K562 (cell line): ENCODE results near the gene ARHGAP35. TPM values are rescaled to one million over a fixed set of nuclear protein-coding genes. Genes with fewer than 3 reads are reported as not detected.

Experiments used
- ATAC-seq: fragments of 200-7000 bp; cut with Tn5 transposase; 3 replicates; pipeline ENCODE4 v1.9.1; 2020; ENCODE audit warnings: moderate library complexity
- BruUV-seq: library from RNA; stranded (reverse); fragments of 400-500 nt; replicated peaks from 2 replicates; lab custom pipeline; 2021; lab: Mats Ljungman, UMichigan
- CTCF ChIA-PET: fragments of 300-600 bp; formaldehyde crosslinking; extraction: SDS; loops from one replicate; lab custom pipeline; 2021; ENCODE audit warnings: low intra/inter-chr PET ratio; lab: Yijun Ruan, JAX
- POLR2A ChIA-PET: fragments of 300-600, 350-650 bp; sonication (Branson Sonifier 250); formaldehyde crosslinking; extraction: SDS; loops from one replicate; lab custom pipeline; 2021; ENCODE audit warnings: antibody characterized with exemption, inconsistent platforms; lab: Yijun Ruan, JAX
- DNase-seq, 4 experiments: peaks; one replicate each; pipeline versions ENCODE4 v3.0.0 to v3.0.0-alpha.2; 2011 to 2018; ENCODE audit warnings: low spot score in 3 of 4, mixed read lengths in 3 of 4; ENCODE audit errors: extremely low read depth in 1 of 4
- FAIRE-seq: peaks from 2 replicates; lab custom pipeline; 2011; peaks lifted over from hg19 to GRCh38; lab: Jason Lieb, UNC
- H2AFZ ChIP-seq: 2 replicates; pipeline ENCODE4 v1.6.0; 2011; ENCODE audit warnings: low read depth, low read length, control low read depth, inconsistent platforms
- H3K27ac ChIP-seq: fragments of 200-600 bp; 3 replicates; pipeline ENCODE4 v1.8.0; 2011; ENCODE audit warnings: low read depth, mild to moderate bottlenecking, control low read depth, inconsistent platforms, low read length, moderate library complexity, mixed read lengths; ENCODE audit errors: extremely low read depth
- H3K27me3 ChIP-seq, 2 experiments: fragments of 300-600 bp in 1 of 2; 2 replicates in 1 of 2; 3 replicates in 1 of 2; pipeline versions ENCODE4 v1.6.0 to v1.8.0; 2011; ENCODE audit warnings: inconsistent platforms in 2 of 2, low read length in 2 of 2, mild to moderate bottlenecking in 1 of 2, mixed read lengths in 1 of 2, moderate library complexity in 1 of 2; ENCODE audit not compliant: control insufficient read depth in 2 of 2, insufficient read depth in 2 of 2
- H3K36me3 ChIP-seq: fragments of 300-600 bp; 3 replicates; pipeline ENCODE4 v1.8.0; 2011; ENCODE audit warnings: mild to moderate bottlenecking, low read length, inconsistent platforms; ENCODE audit not compliant: control insufficient read depth, insufficient read depth
- H3K4me1 ChIP-seq, 2 experiments: fragments of 200-600 bp in 1 of 2; replicated peaks in 1 of 2; 2 replicates in 1 of 2; 3 replicates in 1 of 2; pipeline versions ENCODE4 v1.5.1 to v1.8.0; 2011; ENCODE audit warnings: inconsistent platforms in 2 of 2, low read length in 2 of 2, mild to moderate bottlenecking in 1 of 2, mixed read lengths in 1 of 2, moderate library complexity in 1 of 2; ENCODE audit not compliant: control insufficient read depth in 2 of 2, insufficient read depth in 2 of 2
- H3K4me2 ChIP-seq: 2 replicates; pipeline ENCODE4 v1.6.1; 2011; ENCODE audit warnings: low read length, control low read depth, inconsistent platforms, mixed read lengths; ENCODE audit not compliant: insufficient read depth
- H3K4me3 ChIP-seq: fragments of 200-600 bp; sonication (generic), shearing (Covaris generic); 2 replicates; pipeline ENCODE4 v1.5.1; 2016; ENCODE audit warnings: control low read depth, inconsistent platforms
- H3K79me2 ChIP-seq: fragments of 200-600 bp; 3 replicates; pipeline ENCODE4 v1.8.0; 2011; ENCODE audit warnings: low read length, inconsistent platforms; ENCODE audit not compliant: control insufficient read depth, insufficient read depth
- H3K9ac ChIP-seq, 2 experiments: 2 replicates each; pipeline versions ENCODE4 v1.6.0 to v1.6.1; 2011; ENCODE audit warnings: low read depth in 2 of 2, low read length in 2 of 2, control low read depth in 1 of 2, inconsistent platforms in 1 of 2, mild to moderate bottlenecking in 1 of 2, mixed read lengths in 1 of 2; ENCODE audit not compliant: insufficient read depth in 1 of 2
- H3K9me1 ChIP-seq: one replicate; pipeline ENCODE4 v1.6.0; 2011; ENCODE audit warnings: inconsistent platforms, mild to moderate bottlenecking, low read length, moderate library complexity; ENCODE audit not compliant: control insufficient read depth, insufficient read depth
- H3K9me3 ChIP-seq: replicated peaks from 2 replicates; pipeline ENCODE4 v1.5.1; 2011; ENCODE audit warnings: low read depth, low read length, inconsistent platforms; ENCODE audit not compliant: control insufficient read depth, insufficient read depth
- H4K20me1 ChIP-seq: replicated peaks from 2 replicates; pipeline ENCODE4 v1.6.1; 2011; ENCODE audit warnings: low read length, inconsistent platforms, mixed read lengths; ENCODE audit not compliant: control insufficient read depth, insufficient read depth
- E2F3 ChIP-seq: fragments of 250-450 bp; sonication (Bioruptor Pico); IDR thresholded peaks from 2 replicates; pipeline ENCODE4 v1.4.0; 2020; ENCODE audit warnings: mild to moderate bottlenecking
- HOXB6 ChIP-seq: fragments of 250-450 bp; sonication (Bioruptor Pico); IDR thresholded peaks from 2 replicates; pipeline ENCODE4 v1.5.1; 2022; ENCODE audit warnings: mild to moderate bottlenecking, borderline replicate concordance
- SETDB1 ChIP-seq: IDR thresholded peaks from one replicate; pipeline ENCODE4 v1.6.1; 2012; ENCODE audit warnings: low read length, control low read depth, inconsistent platforms
- THAP7 ChIP-seq: fragments of 250-450 bp; sonication (Bioruptor Pico); IDR thresholded peaks from 2 replicates; pipeline ENCODE4 v1.5.0; 2021
- ZNF583 ChIP-seq: fragments of 250-450 bp; sonication (Bioruptor Pico); IDR thresholded peaks from 2 replicates; pipeline ENCODE4 v1.4.0; 2020
- WGBS: fragments of 100-300 bp; shearing (Covaris generic); methylation state at CpG from one replicate; pipeline ENCODE4 v1.1.6; 2016; ENCODE audit warnings: low coverage, mixed read lengths; ENCODE audit not compliant: insufficient coverage; ENCODE audit errors: missing lambda C conversion rate; 5-methylcytosine and 5-hydroxymethylcytosine counted together
- in situ Hi-C: fragments of 300-500 bp; cut with MboI; formaldehyde crosslinking; loops from 4 replicates; pipeline ENCODE4 v1.15.0; 2018; ENCODE audit warnings: inconsistent platforms, mixed read lengths
- intact Hi-C: fragments of 100-400 bp; cut with micrococcal nuclease; formaldehyde crosslinking; loops from 2 replicates; pipeline ENCODE4 v1.14.2; 2022
- polyA plus RNA-seq, 8 experiments: library from polyadenylated mRNA; depleted of rRNA in 4 of 8; stranded (reverse) in 5 of 8; unstranded in 3 of 8; fragments of >200 nt; fragmentation: Nextera tagmentation in 2 of 8; fragmentation: Illumina TruSeq in 1 of 8; extraction: Ambion mirVana in 2 of 8; extraction: Trizol in 1 of 8; gene quantifications; 2 replicates each; pipeline versions ENCODE4 v1.2.1 to v1.2.3, GENCODE V29; 2011 to 2014; ENCODE audit warnings: inconsistent platforms in 1 of 8, missing spikeins in 1 of 8
- total RNA-seq, 7 experiments: library from RNA; depleted of rRNA in 6 of 7; stranded (reverse); fragments of >200 nt in 6 of 7; fragmentation: Illumina TruSeq in 2 of 7; extraction: Trizol in 2 of 7; gene quantifications; 2 replicates each; pipeline versions ENCODE4 v1.2.1 to v1.2.3, GENCODE V29; 2011 to 2021; ENCODE audit warnings: low replicate concordance in 1 of 7

ARHGAP35 gene
- total and polyA plus RNA-seq, 9 of the 15 experiments (the other 6 are each of a cell fraction or from before 2014, with no cell fraction given), result 0.27 to 26.4 (median 10.2) TPM

DNA sequence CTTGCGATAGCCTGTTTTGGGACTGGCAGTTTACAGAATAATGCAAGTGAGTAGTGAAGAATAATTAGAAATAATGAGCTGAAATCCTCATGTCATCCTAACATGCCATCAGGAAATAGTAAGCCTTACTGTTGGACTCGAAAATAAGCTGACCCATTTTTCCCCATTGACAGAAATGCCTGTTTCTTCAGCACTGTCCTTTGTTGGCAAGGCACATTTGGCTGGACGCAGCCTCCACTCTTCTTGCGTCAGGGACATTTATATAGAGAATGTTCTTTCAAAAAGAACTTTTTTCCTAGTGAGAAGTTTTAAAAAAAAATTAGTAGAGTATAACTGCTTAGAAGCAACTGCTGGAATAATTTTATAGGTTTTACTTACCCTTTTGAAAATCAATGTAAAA is 47.1 kb downstream of the ARHGAP35 start:
- CTCF ChIA-PET, result no interaction called here
- POLR2A ChIA-PET, result interaction anchor here (0.6 to 1.6 kb wide), 6 partner anchors 9 to 48 kb away, joined by 3 to 9 read pairs (median 3); no protein-coding TSS in a partner anchor
- Histone ChIP-seq H3K4me3 (no peak overlapping the region), H3K9ac (no peak overlapping the region), H3K27me3 (no peaks in the 10 kb centered on the region), H3K9me1 (no peaks in the 10 kb centered on the region), H3K4me1 (peaks cover 3 to 27% of the 10 kb centered on the region in 2 experiments), H3K27ac (no peak overlapping the region), H3K4me2 (no peak overlapping the region), H4K20me1 (peaks cover 19% of the 10 kb centered on the region), H3K9me3 (no peaks in the 10 kb centered on the region), H2AFZ (no peak overlapping the region), H3K79me2 (peaks cover 58% of the 10 kb centered on the region), H3K36me3 (no peaks in the 10 kb centered on the region)
- intact Hi-C loops, result no loop called here
- in situ Hi-C loops, result no loop called here
- BruUV-seq, result no TSS peak
- WGBS, result 84% methylated on average over 4 of the region's 4 CpGs
- no peak for TF ChIP-seq ZNF583
- TF ChIP-seq HOXB6 (CRISPR knock-in tag), result no peak
- TF ChIP-seq THAP7 (CRISPR knock-in tag), result no peak
- FAIRE-seq (no peak), ATAC-seq (no peak), DNase-seq (no peak)

- H3K27me3 ChIP-seq, result no peaks in the 10 kb centered on the region
- intact Hi-C loops (no loop called here), in situ Hi-C loops (no loop called here)
- no peak for ATAC-seq
- BruUV-seq, result no TSS peak
- no peaks in the 10 kb centered on the region for H3K9me1 ChIP-seq
- TF ChIP-seq E2F3 (CRISPR knock-in tag) (no peak), SETDB1 (no peak)
- FAIRE-seq, result no peak
- H3K9ac ChIP-seq, result no peak overlapping the region
- H3K36me3 ChIP-seq, result no peaks in the 10 kb centered on the region
- H2AFZ ChIP-seq, result no peak overlapping the region
- H3K4me2 ChIP-seq, result no peak overlapping the region
- H3K27ac ChIP-seq, result no peak overlapping the region
- no peak for DNase-seq
- POLR2A ChIA-PET, result interaction anchor here (0.7 to 1.6 kb wide), 3 partner anchors 9 to 16 kb away, joined by 3 to 9 read pairs (median 3); no protein-coding TSS in a partner anchor
- peaks cover 59% of the 10 kb centered on the region for H3K79me2 ChIP-seq
- no peak overlapping the region for H3K4me3 ChIP-seq
- H4K20me1 ChIP-seq, result peaks cover 5% of the 10 kb centered on the region
- 74% methylated on average over 4 of the region's 4 CpGs for WGBS
- H3K9me3 ChIP-seq, result no peaks in the 10 kb centered on the region
- peaks cover 5 to 20% of the 10 kb centered on the region in 2 experiments; a peak in 4 of 5 replicates for H3K4me1 ChIP-seq
- CTCF ChIA-PET, result no interaction called here
Observed at GRCh38 chr19:46909356-46909755, 48.6 kb downstream of the ARHGAP35 start.

Other genes with a start within 250 kb of the ARHGAP35 start
Only the 7 nearest of the 10 such genes appear.
- 29.2 and 35.1 TPM in 2 replicates for gene PRKD2, start 143.9 kb upstream of the ARHGAP35 start, total RNA-seq (2014; rRNA removed)
- gene PRKD2, start 143.9 kb upstream of the ARHGAP35 start, total RNA-seq (2014; rRNA removed; fragmentation: Illumina TruSeq; extraction: Trizol), result 9.9 and 15.0 TPM in 2 replicates
- 14.9 and 19.0 TPM in 2 replicates for gene PRKD2, start 143.9 kb upstream of the ARHGAP35 start, total RNA-seq (2015; rRNA removed; fragmentation: Illumina TruSeq; extraction: Trizol)
- gene PRKD2, start 143.9 kb upstream of the ARHGAP35 start, total RNA-seq (2021), result 57.3 and 60.0 TPM in 2 replicates
- 11.0 and 11.1 TPM in 2 replicates for gene PRKD2, start 143.9 kb upstream of the ARHGAP35 start, polyA plus RNA-seq (2011; rRNA removed)
- 23.8 and 34.1 TPM in 2 replicates for gene PRKD2, start 143.9 kb upstream of the ARHGAP35 start, polyA plus RNA-seq (2014; fragmentation: Illumina TruSeq; extraction: Trizol)
- 1 to 10 TPM; 1.8 to 4.9 TPM for gene PRKD2, start 143.9 kb upstream of the ARHGAP35 start, polyA plus RNA-seq (2014; fragmentation: Nextera tagmentation; extraction: Ambion mirVana)
- 21.1 and 22.4 TPM in 2 replicates for gene PRKD2, start 143.9 kb upstream of the ARHGAP35 start, polyA plus RNA-seq (2014; rRNA removed)
- 8.2 and 11.3 TPM in 2 replicates for gene FKRP, start 114.9 kb upstream of the ARHGAP35 start, total RNA-seq (2014; rRNA removed)
- 4.9 and 5.0 TPM in 2 replicates for gene FKRP, start 114.9 kb upstream of the ARHGAP35 start, total RNA-seq (2014; rRNA removed; fragmentation: Illumina TruSeq; extraction: Trizol)
- gene FKRP, start 114.9 kb upstream of the ARHGAP35 start, total RNA-seq (2015; rRNA removed; fragmentation: Illumina TruSeq; extraction: Trizol), result 7.3 and 7.6 TPM in 2 replicates
- 11.2 and 14.9 TPM in 2 replicates for gene FKRP, start 114.9 kb upstream of the ARHGAP35 start, total RNA-seq (2021)
- 3.7 and 5.4 TPM in 2 replicates for gene FKRP, start 114.9 kb upstream of the ARHGAP35 start, polyA plus RNA-seq (2011; rRNA removed)
- 6.5 and 10.2 TPM in 2 replicates for gene FKRP, start 114.9 kb upstream of the ARHGAP35 start, polyA plus RNA-seq (2014; fragmentation: Illumina TruSeq; extraction: Trizol)
- gene FKRP, start 114.9 kb upstream of the ARHGAP35 start, polyA plus RNA-seq (2014; fragmentation: Nextera tagmentation; extraction: Ambion mirVana), result 1 to 10 TPM in 1 of 2 experiments, under 1 TPM in 1; 0.68 to 1.1 TPM
- 15.2 and 16.1 TPM in 2 replicates for gene FKRP, start 114.9 kb upstream of the ARHGAP35 start, polyA plus RNA-seq (2014; rRNA removed)
- 66.9 and 71.0 TPM in 2 replicates for gene STRN4, start 114.5 kb upstream of the ARHGAP35 start, total RNA-seq (2014; rRNA removed)
- gene STRN4, start 114.5 kb upstream of the ARHGAP35 start, total RNA-seq (2014; rRNA removed; fragmentation: Illumina TruSeq; extraction: Trizol), result 18.0 and 21.6 TPM in 2 replicates
- 36.9 and 39.2 TPM in 2 replicates for gene STRN4, start 114.5 kb upstream of the ARHGAP35 start, total RNA-seq (2015; rRNA removed; fragmentation: Illumina TruSeq; extraction: Trizol)
- gene STRN4, start 114.5 kb upstream of the ARHGAP35 start, total RNA-seq (2021), result 79.2 and 82.7 TPM in 2 replicates
- 42.8 and 60.4 TPM in 2 replicates for gene STRN4, start 114.5 kb upstream of the ARHGAP35 start, polyA plus RNA-seq (2011; rRNA removed)
- gene STRN4, start 114.5 kb upstream of the ARHGAP35 start, polyA plus RNA-seq (2014; fragmentation: Illumina TruSeq; extraction: Trizol), result 34.8 and 63.9 TPM in 2 replicates
- gene STRN4, start 114.5 kb upstream of the ARHGAP35 start, polyA plus RNA-seq (2014; fragmentation: Nextera tagmentation; extraction: Ambion mirVana), result 1 to 10 TPM in 1 of 2 experiments, under 1 TPM in 1; 0.62 to 1.7 TPM
- gene STRN4, start 114.5 kb upstream of the ARHGAP35 start, polyA plus RNA-seq (2014; rRNA removed), result 81.4 and 83.7 TPM in 2 replicates
- 257 and 266 TPM in 2 replicates for gene SLC1A5, start 72.4 kb upstream of the ARHGAP35 start, total RNA-seq (2014; rRNA removed)
- gene SLC1A5, start 72.4 kb upstream of the ARHGAP35 start, total RNA-seq (2014; rRNA removed; fragmentation: Illumina TruSeq; extraction: Trizol), result 77.5 and 94.9 TPM in 2 replicates
- 113 and 122 TPM in 2 replicates for gene SLC1A5, start 72.4 kb upstream of the ARHGAP35 start, total RNA-seq (2015; rRNA removed; fragmentation: Illumina TruSeq; extraction: Trizol)
- gene SLC1A5, start 72.4 kb upstream of the ARHGAP35 start, total RNA-seq (2021), result 398 and 417 TPM in 2 replicates
- 134 and 227 TPM in 2 replicates for gene SLC1A5, start 72.4 kb upstream of the ARHGAP35 start, polyA plus RNA-seq (2011; rRNA removed)
- gene SLC1A5, start 72.4 kb upstream of the ARHGAP35 start, polyA plus RNA-seq (2014; fragmentation: Illumina TruSeq; extraction: Trizol), result 250 and 336 TPM in 2 replicates
- 10 to 100 TPM; 31.2 to 42.0 TPM for gene SLC1A5, start 72.4 kb upstream of the ARHGAP35 start, polyA plus RNA-seq (2014; fragmentation: Nextera tagmentation; extraction: Ambion mirVana)
- 169 and 256 TPM in 2 replicates for gene SLC1A5, start 72.4 kb upstream of the ARHGAP35 start, polyA plus RNA-seq (2014; rRNA removed)
- gene AP2S1, start 10.2 kb upstream of the ARHGAP35 start, total RNA-seq (2014; rRNA removed), result 294 and 338 TPM in 2 replicates
- 95.3 and 97.5 TPM in 2 replicates for gene AP2S1, start 10.2 kb upstream of the ARHGAP35 start, total RNA-seq (2014; rRNA removed; fragmentation: Illumina TruSeq; extraction: Trizol)
- 131 and 143 TPM in 2 replicates for gene AP2S1, start 10.2 kb upstream of the ARHGAP35 start, total RNA-seq (2015; rRNA removed; fragmentation: Illumina TruSeq; extraction: Trizol)
- gene AP2S1, start 10.2 kb upstream of the ARHGAP35 start, total RNA-seq (2021), result 254 and 263 TPM in 2 replicates
- gene AP2S1, start 10.2 kb upstream of the ARHGAP35 start, polyA plus RNA-seq (2011; rRNA removed), result 136 and 171 TPM in 2 replicates
- gene AP2S1, start 10.2 kb upstream of the ARHGAP35 start, polyA plus RNA-seq (2014; fragmentation: Illumina TruSeq; extraction: Trizol), result 118 and 172 TPM in 2 replicates
- 10 to 100 TPM; 32.4 to 72.0 TPM for gene AP2S1, start 10.2 kb upstream of the ARHGAP35 start, polyA plus RNA-seq (2014; fragmentation: Nextera tagmentation; extraction: Ambion mirVana)
- 196 and 212 TPM in 2 replicates for gene AP2S1, start 10.2 kb upstream of the ARHGAP35 start, polyA plus RNA-seq (2014; rRNA removed)
- 1.2 and 2.0 TPM in 2 replicates for gene NPAS1, start 158.8 kb downstream of the ARHGAP35 start, total RNA-seq (2014; rRNA removed)
- 0.13 and 0.58 TPM in 2 replicates for gene NPAS1, start 158.8 kb downstream of the ARHGAP35 start, total RNA-seq (2014; rRNA removed; fragmentation: Illumina TruSeq; extraction: Trizol)
- gene NPAS1, start 158.8 kb downstream of the ARHGAP35 start, total RNA-seq (2015; rRNA removed; fragmentation: Illumina TruSeq; extraction: Trizol), result 2.5 and 2.9 TPM in 2 replicates
- gene NPAS1, start 158.8 kb downstream of the ARHGAP35 start, total RNA-seq (2021), result 5.2 and 5.3 TPM in 2 replicates
- gene NPAS1, start 158.8 kb downstream of the ARHGAP35 start, polyA plus RNA-seq (2011; rRNA removed), result 1.6 and 2.4 TPM in 2 replicates
- 1.2 and 3.2 TPM in 2 replicates for gene NPAS1, start 158.8 kb downstream of the ARHGAP35 start, polyA plus RNA-seq (2014; fragmentation: Illumina TruSeq; extraction: Trizol)
- gene NPAS1, start 158.8 kb downstream of the ARHGAP35 start, polyA plus RNA-seq (2014; fragmentation: Nextera tagmentation; extraction: Ambion mirVana), result not detected
- 3.0 and 4.6 TPM in 2 replicates for gene NPAS1, start 158.8 kb downstream of the ARHGAP35 start, polyA plus RNA-seq (2014; rRNA removed)
- 95.2 and 166 TPM in 2 replicates for gene TMEM160, start 187.6 kb downstream of the ARHGAP35 start, total RNA-seq (2014; rRNA removed)
- 0.64 and 2.4 TPM in 2 replicates for gene TMEM160, start 187.6 kb downstream of the ARHGAP35 start, total RNA-seq (2014; rRNA removed; fragmentation: Illumina TruSeq; extraction: Trizol)
- 2.4 and 4.4 TPM in 2 replicates for gene TMEM160, start 187.6 kb downstream of the ARHGAP35 start, total RNA-seq (2015; rRNA removed; fragmentation: Illumina TruSeq; extraction: Trizol)
- 77.6 and 79.5 TPM in 2 replicates for gene TMEM160, start 187.6 kb downstream of the ARHGAP35 start, total RNA-seq (2021)
- gene TMEM160, start 187.6 kb downstream of the ARHGAP35 start, polyA plus RNA-seq (2011; rRNA removed), result 8.7 and 14.0 TPM in 2 replicates
- 1.4 TPM in 1 of 2 replicates, not detected in the other for gene TMEM160, start 187.6 kb downstream of the ARHGAP35 start, polyA plus RNA-seq (2014; fragmentation: Illumina TruSeq; extraction: Trizol)
- under 1 TPM; 0.10 to 0.25 TPM for gene TMEM160, start 187.6 kb downstream of the ARHGAP35 start, polyA plus RNA-seq (2014; fragmentation: Nextera tagmentation; extraction: Ambion mirVana)
- 85.9 and 90.7 TPM in 2 replicates for gene TMEM160, start 187.6 kb downstream of the ARHGAP35 start, polyA plus RNA-seq (2014; rRNA removed)